ENCODE results near the gene IL17RC. TPM values are rescaled to one million over a fixed set of nuclear protein-coding genes. Genes with fewer than 3 reads are reported as not detected.

The IL17RC gene
- total RNA-seq, 1 experiment from 2014 or later, result 6.8 TPM

GRCh38 chr3:9908286-9908685 lies 8.6 kb upstream of the IL17RC start:
- H3K79me1 ChIP-seq (ENCODE audit: insufficient read depth, low read depth, low read length, poor library complexity, severe bottlenecking), result no peaks in the 10 kb centered on the region
- no peaks in the 10 kb centered on the region for H3K27me3 ChIP-seq (ENCODE audit: insufficient read depth, low read length)
- H2BK12ac ChIP-seq (ENCODE audit: insufficient read length, low read depth, low read length), result no peak overlapping the region
- H2BK15ac ChIP-seq (ENCODE audit: low read depth, low read length), result no peak overlapping the region
- no peak overlapping the region for H3K9ac ChIP-seq (ENCODE audit: extremely low read depth, insufficient read length, low read length)
- H4K20me1 ChIP-seq (ENCODE audit: control insufficient read depth, insufficient read depth, insufficient read length), result no peaks in the 10 kb centered on the region
- H3K23me2 ChIP-seq (ENCODE audit: insufficient read length, low read depth, low read length, poor library complexity, severe bottlenecking), result no peaks in the 10 kb centered on the region
- Mint-ChIP-seq H3K27me3 (ENCODE audit: low read depth) (peaks cover 2% of the 10 kb centered on the region; the same call in 1 of the 2 replicates), H3K27ac (no peak overlapping the region), H3K9me3 (no peaks in the 10 kb centered on the region; a peak in 2 of 5 replicates), H3K4me1 (peaks cover 2 to 3% of the 10 kb centered on the region in 2 experiments), H3K4me3 (no peak overlapping the region), H3K36me3 (ENCODE audit: insufficient read depth in 1 of 3, low read depth in 3 of 3) (peaks cover 0 to 5% (median 0%) of the 10 kb centered on the region in 3 experiments; a peak in 1 of 7 replicates)
- no peak overlapping the region for H3K18ac ChIP-seq (ENCODE audit: insufficient read length, low read depth, low read length)
- TF ChIP-seq CTCF (conservative IDR thresholded peaks at IDR 0.05), result no peak
- H2AK5ac ChIP-seq (ENCODE audit: insufficient read length, low read length), result no peak overlapping the region
- H4K8ac ChIP-seq (replicated peaks; ENCODE audit: insufficient read length, low read depth, low read length), result no peak overlapping the region
- no peak overlapping the region for H3K4ac ChIP-seq (ENCODE audit: low read depth, low read length)
- H3K4me2 ChIP-seq (ENCODE audit: insufficient read depth, insufficient read length, low read length), result no peak overlapping the region
- DNase-seq, result no peak
- H2AFZ ChIP-seq (ENCODE audit: low read length), result no peak overlapping the region
- no peak overlapping the region for H3K23ac ChIP-seq (ENCODE audit: insufficient read length, low read depth, low read length)
- no peak overlapping the region for H2BK120ac ChIP-seq (ENCODE audit: low read depth, low read length, poor library complexity, severe bottlenecking)
- H4K91ac ChIP-seq (ENCODE audit: insufficient read length, low read depth, low read length), result no peak overlapping the region
- no peak overlapping the region for H3K27ac ChIP-seq (ENCODE audit: insufficient read length, low read depth, low read length)
- H3K56ac ChIP-seq (ENCODE audit: insufficient read length, low read depth, low read length), result no peak overlapping the region
- no peak overlapping the region for H2BK20ac ChIP-seq (ENCODE audit: low read depth, low read length, poor library complexity, severe bottlenecking)
- no peak overlapping the region for H3K14ac ChIP-seq (ENCODE audit: insufficient read depth, low read length)
- no peak overlapping the region for H4K5ac ChIP-seq (ENCODE audit: insufficient read length, low read depth, low read length)
- no peaks in the 10 kb centered on the region for H3K9me3 ChIP-seq (ENCODE audit: control insufficient read depth, low read depth, low read length)
- WGBS (ENCODE audit: extremely low coverage, insufficient read length, low lambda C conversion rate), result no CpG with 5 or more reads among the region's 3 CpGs
- H3T11ph ChIP-seq (ENCODE audit: low read length), result no peak overlapping the region
- H3K4me1 ChIP-seq (ENCODE audit: insufficient read depth, low read length), result no peaks in the 10 kb centered on the region
- H2BK5ac ChIP-seq (ENCODE audit: insufficient read length, low read length), result no peak overlapping the region
- no peaks in the 10 kb centered on the region for H3K79me2 ChIP-seq (ENCODE audit: insufficient read depth, low read length)

Data from H9 (cell line).